H9 (cell line): Measurements from ENCODE around the gene STK10. TPM values are rescaled to one million over a fixed set of nuclear protein-coding genes. Genes with fewer than 3 reads are reported as not detected.

Source experiments
- DNase-seq: peaks from one replicate; pipeline ENCODE4 v3.0.0-alpha.2; 2017
- H2AFZ ChIP-seq: one replicate; pipeline ENCODE4 v1.6.1; 2013; ENCODE audit warnings: mild to moderate bottlenecking, low read length, control low read depth, moderate library complexity
- H2AK5ac ChIP-seq: 2 replicates; pipeline ENCODE4 v1.6.1; 2013; ENCODE audit warnings: low read length, control low read depth, mixed read lengths; ENCODE audit not compliant: insufficient read length
- H2BK120ac ChIP-seq: one replicate; pipeline ENCODE4 v1.6.1; 2013; ENCODE audit warnings: low read depth, mild to moderate bottlenecking, low read length, control low read depth, inconsistent platforms; ENCODE audit not compliant: poor library complexity, severe bottlenecking
- H2BK12ac ChIP-seq: 2 replicates; pipeline ENCODE4 v1.6.1; 2013; ENCODE audit warnings: low read length, control low read depth, mixed read lengths, low read depth; ENCODE audit not compliant: insufficient read length
- H2BK15ac ChIP-seq: 2 replicates; pipeline ENCODE4 v1.6.1; 2013; ENCODE audit warnings: low read depth, low read length, control low read depth
- H2BK20ac ChIP-seq: one replicate; pipeline ENCODE4 v1.6.1; 2013; ENCODE audit warnings: low read depth, mild to moderate bottlenecking, low read length, control low read depth, inconsistent platforms; ENCODE audit not compliant: poor library complexity, severe bottlenecking
- H2BK5ac ChIP-seq: 2 replicates; pipeline ENCODE4 v1.6.1; 2013; ENCODE audit warnings: low read length, control low read depth, mixed read lengths; ENCODE audit not compliant: insufficient read length
- H3K14ac ChIP-seq: 2 replicates; pipeline ENCODE4 v1.6.1; 2013; ENCODE audit warnings: low read length, control low read depth; ENCODE audit not compliant: insufficient read depth
- H3K18ac ChIP-seq: 2 replicates; pipeline ENCODE4 v1.6.1; 2013; ENCODE audit warnings: low read depth, mild to moderate bottlenecking, mixed read lengths, low read length, control low read depth; ENCODE audit not compliant: insufficient read length
- H3K23ac ChIP-seq: 2 replicates; pipeline ENCODE4 v1.6.1; 2013; ENCODE audit warnings: low read length, control low read depth, mixed read lengths, low read depth; ENCODE audit not compliant: insufficient read length
- H3K23me2 ChIP-seq: 2 replicates; pipeline ENCODE4 v1.6.1; 2013; ENCODE audit warnings: low read depth, mild to moderate bottlenecking, mixed read lengths, low read length, control low read depth; ENCODE audit not compliant: insufficient read length, poor library complexity, severe bottlenecking
- H3K27ac ChIP-seq: 2 replicates; pipeline ENCODE4 v1.5.1; 2013; ENCODE audit warnings: low read length, control low read depth, mixed read lengths, low read depth; ENCODE audit not compliant: insufficient read length
- H3K27me3 ChIP-seq: 2 replicates; pipeline ENCODE4 v1.6.1; 2013; ENCODE audit warnings: low read length, control low read depth, inconsistent platforms; ENCODE audit not compliant: insufficient read depth
- H3K4ac ChIP-seq: 2 replicates; pipeline ENCODE4 v1.6.1; 2013; ENCODE audit warnings: low read depth, mild to moderate bottlenecking, control low read depth, inconsistent platforms, low read length, moderate library complexity
- H3K4me1 ChIP-seq: 2 replicates; pipeline ENCODE4 v1.6.1; 2013; ENCODE audit warnings: low read length, control low read depth, inconsistent platforms; ENCODE audit not compliant: insufficient read depth
- H3K4me2 ChIP-seq: 2 replicates; pipeline ENCODE4 v1.6.1; 2013; ENCODE audit warnings: low read length, control low read depth, mixed read lengths; ENCODE audit not compliant: insufficient read length, insufficient read depth
- H3K56ac ChIP-seq: 2 replicates; pipeline ENCODE4 v1.6.1; 2013; ENCODE audit warnings: low read depth, mild to moderate bottlenecking, mixed read lengths, low read length, control low read depth; ENCODE audit not compliant: insufficient read length
- H3K79me1 ChIP-seq: 2 replicates; pipeline ENCODE4 v1.6.1; 2013; ENCODE audit warnings: low read depth, mild to moderate bottlenecking, moderate library complexity, low read length, control low read depth, inconsistent platforms; ENCODE audit not compliant: insufficient read depth, poor library complexity, severe bottlenecking
- H3K79me2 ChIP-seq: 2 replicates; pipeline ENCODE4 v1.6.1; 2013; ENCODE audit warnings: low read length, control low read depth, inconsistent platforms; ENCODE audit not compliant: insufficient read depth
- H3K9ac ChIP-seq: 2 replicates; pipeline ENCODE4 v1.6.1; 2013; ENCODE audit warnings: low read length, control low read depth, mixed read lengths; ENCODE audit not compliant: insufficient read length; ENCODE audit errors: extremely low read depth
- H3K9me3 ChIP-seq: one replicate; pipeline ENCODE4 v1.6.1; 2013; ENCODE audit warnings: low read depth, low read length, inconsistent platforms; ENCODE audit not compliant: control insufficient read depth
- H3T11ph ChIP-seq: one replicate; pipeline ENCODE4 v1.6.1; 2013; ENCODE audit warnings: mild to moderate bottlenecking, low read length, control low read depth, inconsistent platforms
- H4K20me1 ChIP-seq: one replicate; pipeline ENCODE4 v1.6.1; 2013; ENCODE audit not compliant: control insufficient read depth, insufficient read length, insufficient read depth
- H4K5ac ChIP-seq: 2 replicates; pipeline ENCODE4 v1.6.1; 2013; ENCODE audit warnings: low read depth, mild to moderate bottlenecking, mixed read lengths, low read length, control low read depth; ENCODE audit not compliant: insufficient read length
- H4K8ac ChIP-seq: replicated peaks from 2 replicates; pipeline ENCODE4 v1.6.1; 2013; ENCODE audit warnings: low read length, control low read depth, mixed read lengths, low read depth; ENCODE audit not compliant: insufficient read length
- H4K91ac ChIP-seq: 2 replicates; pipeline ENCODE4 v1.6.1; 2013; ENCODE audit warnings: low read depth, mild to moderate bottlenecking, moderate library complexity, mixed read lengths, low read length, control low read depth; ENCODE audit not compliant: insufficient read length
- H3K27ac Mint-ChIP-seq, 3 experiments: 2 replicates in 2 of 3; 3 replicates in 1 of 3; pipeline ENCODE4 v1.8.0; 2020 to 2021; ENCODE audit warnings: mixed read lengths in 3 of 3, mild to moderate bottlenecking in 1 of 3, moderate library complexity in 1 of 3
- H3K27me3 Mint-ChIP-seq: 2 replicates; pipeline ENCODE4 v1.8.0; 2021; ENCODE audit warnings: low read depth, mild to moderate bottlenecking, moderate library complexity, mixed read lengths
- H3K36me3 Mint-ChIP-seq, 3 experiments: 2 replicates in 2 of 3; 3 replicates in 1 of 3; pipeline ENCODE4 v1.8.0; 2020 to 2021; ENCODE audit warnings: low read depth in 3 of 3, mixed read lengths in 3 of 3; ENCODE audit not compliant: insufficient read depth in 1 of 3
- H3K4me1 Mint-ChIP-seq, 2 experiments: 2 replicates each; pipeline ENCODE4 v1.8.0; 2020; ENCODE audit warnings: mixed read lengths in 2 of 2
- H3K4me3 Mint-ChIP-seq, 2 experiments: 2 replicates in 1 of 2; 3 replicates in 1 of 2; pipeline ENCODE4 v1.8.0; 2020 to 2021; ENCODE audit warnings: mild to moderate bottlenecking in 2 of 2, mixed read lengths in 2 of 2, moderate library complexity in 1 of 2
- H3K9me3 Mint-ChIP-seq, 2 experiments: 2 replicates in 1 of 2; 3 replicates in 1 of 2; pipeline ENCODE4 v1.8.0; 2020; ENCODE audit warnings: mild to moderate bottlenecking in 2 of 2, mixed read lengths in 2 of 2, moderate library complexity in 1 of 2
- CTCF ChIP-seq: fragments of 200-600 bp; sonication (generic); conservative IDR thresholded peaks from 3 replicates; pipeline ENCODE4 v1.8.0; 2021; ENCODE audit warnings: antibody characterized with exemption, mild to moderate bottlenecking
- WGBS: extraction: QIAGEN DNeasy Blood & Tissue Kit; methylation state at CpG from one replicate; pipeline ENCODE4 v1.1.7; 2013; ENCODE audit warnings: missing lambda C conversion rate, low lambda C conversion rate, mixed read lengths; ENCODE audit not compliant: insufficient read length; ENCODE audit errors: extremely low coverage; 5-methylcytosine and 5-hydroxymethylcytosine counted together
- total RNA-seq: library from RNA; stranded (reverse); gene quantifications from 2 replicates; pipeline ENCODE4 v1.2.1, GENCODE V29; 2021

Gene STK10
- total RNA-seq, 1 experiment from 2014 or later: 14.6 TPM

DNA sequence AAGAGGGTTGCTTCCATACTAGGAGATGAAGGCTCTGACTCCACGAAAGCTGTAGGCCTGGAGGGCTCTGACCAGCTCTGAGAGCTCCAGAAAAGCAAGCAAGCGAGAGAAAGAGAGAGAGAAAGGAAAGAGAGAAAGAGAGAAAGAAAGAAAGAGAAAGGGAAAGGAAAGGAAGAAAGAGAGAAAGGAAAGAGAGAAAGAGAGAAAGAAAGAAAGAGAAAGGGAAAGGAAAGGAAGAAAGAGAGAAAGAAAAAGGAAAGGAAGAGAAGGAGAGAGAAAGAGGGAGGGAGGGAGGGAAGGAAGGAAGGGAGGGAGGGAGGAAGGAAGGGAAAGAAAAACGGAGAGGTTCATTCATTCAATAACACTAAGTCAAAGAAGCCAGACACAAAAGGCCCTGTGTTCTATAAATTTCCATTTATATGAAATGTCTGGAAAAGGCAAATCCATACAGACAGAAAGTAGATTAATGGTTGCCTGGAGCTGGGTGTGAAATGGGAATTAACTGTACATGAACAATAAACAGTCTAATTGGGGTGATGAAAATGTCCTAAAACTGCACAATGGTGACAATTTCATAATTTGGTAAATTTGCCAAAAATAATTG, 1.8 kb upstream of the STK10 start:
- Histone ChIP-seq H2BK5ac (no peak overlapping the region), H3K4me1 (peaks cover 4% of the 10 kb centered on the region; the same call in 1 of the 2 replicates), H2BK12ac (no peak overlapping the region), H3K4me2 (peak overlapping the region; percentile 67), H3K23me2 (peaks cover 18% of the 10 kb centered on the region), H3K27me3 (no peaks in the 10 kb centered on the region; the same call in 1 of the 2 replicates), H3K9me3 (no peaks in the 10 kb centered on the region), H3K14ac (no peak overlapping the region), H3K23ac (no peak overlapping the region), H3K79me2 (peaks cover 2% of the 10 kb centered on the region; the same call in 1 of the 2 replicates), H3K4ac (no peak overlapping the region), H2AK5ac (no peak overlapping the region), H3K9ac (no peak overlapping the region), H4K20me1 (no peaks in the 10 kb centered on the region), H3K56ac (no peak overlapping the region), H3K79me1 (no peaks in the 10 kb centered on the region), H4K8ac (no peak overlapping the region), H2BK120ac (no peak overlapping the region), H2BK15ac (no peak overlapping the region), H4K91ac (no peak overlapping the region), H4K5ac (no peak overlapping the region), H3K18ac (no peak overlapping the region), H2BK20ac (no peak overlapping the region), H2AFZ (peak overlapping the region; percentile 65), H3K27ac (no peak overlapping the region), H3T11ph (no peak overlapping the region)
- Mint-ChIP-seq H3K9me3 (no peaks in the 10 kb centered on the region), H3K4me1 (peaks cover 25 to 27% of the 10 kb centered on the region in 2 experiments), H3K27ac (peak overlapping the region in 2 of 3 experiments; percentile 60 to 78; a peak in 3 of 7 replicates), H3K36me3 (peaks cover 0 to 2% (median 0%) of the 10 kb centered on the region in 3 experiments; a peak in 1 of 7 replicates), H3K4me3 (peak overlapping the region; percentile 89 to 92), H3K27me3 (peaks cover 16% of the 10 kb centered on the region)
- WGBS: no CpG with 5 or more reads among the region's 3 CpGs
- TF ChIP-seq CTCF: no peak
- no peak for DNase-seq
